ENCODE results near the gene GALE. TPM values are rescaled to one million over a fixed set of nuclear protein-coding genes. Genes with fewer than 3 reads are reported as not detected.

Gene GALE
- total RNA-seq, 1 donor from 2014 or later, result 47.2 TPM

GRCh38 chr1:23759277-23759676 is 41.3 kb downstream of the GALE start:
- Mint-ChIP-seq H3K4me1 (no peaks in the 10 kb centered on the region), H3K9me3 (no peaks in the 10 kb centered on the region), H3K36me3 (ENCODE audit: low read depth) (peaks cover 15% of the 10 kb centered on the region), H3K27me3 (ENCODE audit: low read depth) (no peaks in the 10 kb centered on the region), H3K27ac (ENCODE audit: unreplicated experiment) (no peak overlapping the region), H3K4me3 (no peak overlapping the region)
- DNase-seq (ENCODE audit: low read depth, low spot score), result no peak
- TF ChIP-seq CTCF (conservative IDR thresholded peaks at IDR 0.05), result no peak

GRCh38 chr1:23757812-23758211 is 42.7 kb downstream of the GALE start:
- Mint-ChIP-seq H3K27ac (ENCODE audit: unreplicated experiment) (no peak overlapping the region), H3K36me3 (ENCODE audit: low read depth) (peaks cover 17% of the 10 kb centered on the region), H3K9me3 (no peaks in the 10 kb centered on the region), H3K4me3 (no peak overlapping the region), H3K4me1 (no peaks in the 10 kb centered on the region), H3K27me3 (ENCODE audit: low read depth) (no peaks in the 10 kb centered on the region)
- DNase-seq (ENCODE audit: low read depth, low spot score), result no peak
- no peak for TF ChIP-seq CTCF (conservative IDR thresholded peaks at IDR 0.05)

- Mint-ChIP-seq H3K36me3 (ENCODE audit: low read depth) (peaks cover 17% of the 10 kb centered on the region), H3K4me1 (no peaks in the 10 kb centered on the region), H3K27ac (ENCODE audit: unreplicated experiment) (no peak overlapping the region), H3K27me3 (ENCODE audit: low read depth) (no peaks in the 10 kb centered on the region), H3K9me3 (no peaks in the 10 kb centered on the region), H3K4me3 (no peak overlapping the region)
- no peak for DNase-seq (ENCODE audit: low read depth, low spot score)
- TF ChIP-seq CTCF (conservative IDR thresholded peaks at IDR 0.05), result no peak
Observed at GRCh38 chr1:23756676-23757075, 43.9 kb downstream of the GALE start.

- Mint-ChIP-seq H3K27me3 (ENCODE audit: low read depth) (no peaks in the 10 kb centered on the region), H3K27ac (ENCODE audit: unreplicated experiment) (no peak overlapping the region), H3K9me3 (no peaks in the 10 kb centered on the region), H3K36me3 (ENCODE audit: low read depth) (peaks cover 13% of the 10 kb centered on the region), H3K4me1 (no peaks in the 10 kb centered on the region), H3K4me3 (no peak overlapping the region)
- TF ChIP-seq CTCF (conservative IDR thresholded peaks at IDR 0.05), result no peak
- DNase-seq (ENCODE audit: low read depth, low spot score), result no peak
Observed at GRCh38 chr1:23752909-23753308, 47.6 kb downstream of the GALE start.

- no peak overlapping the region for H3K4me3 Mint-ChIP-seq
- TF ChIP-seq CTCF (conservative IDR thresholded peaks at IDR 0.05), result no peak
- peaks cover 14% of the 10 kb centered on the region for H3K36me3 Mint-ChIP-seq (ENCODE audit: low read depth)
- no peak overlapping the region for H3K27ac Mint-ChIP-seq (ENCODE audit: unreplicated experiment)
- H3K4me1 Mint-ChIP-seq, result peaks cover 5% of the 10 kb centered on the region
- DNase-seq (ENCODE audit: low read depth, low spot score), result no peak
- H3K27me3 Mint-ChIP-seq (ENCODE audit: low read depth), result no peaks in the 10 kb centered on the region
- H3K9me3 Mint-ChIP-seq, result no peaks in the 10 kb centered on the region
Observed at GRCh38 chr1:23751815-23752200, 48.7 kb downstream of the GALE start.
